HEK293 (cell line): Measurements from ENCODE around the gene ABTB2.

ENCODE experiments used
- CTCF ChIP-seq: fragments of 450-650 bp; formaldehyde crosslinking; IDR thresholded peaks from 2 replicates; pipeline ENCODE4 v1.5.1; 2016; ENCODE audit warnings: missing biosample characterization, missing genetic modification characterization
- ELK4 ChIP-seq: IDR thresholded peaks from 2 replicates; pipeline ENCODE4 v1.6.1; 2011; ENCODE audit warnings: mild to moderate bottlenecking, low read depth, low read length, borderline replicate concordance
- KLF10 ChIP-seq: fragments of 450-650 bp; IDR thresholded peaks from 2 replicates; pipeline ENCODE4 v1.5.1; 2018; ENCODE audit warnings: missing biosample characterization, mild to moderate bottlenecking, missing genetic modification characterization
- MYNN ChIP-seq: fragments of 450-650 bp; formaldehyde crosslinking; IDR thresholded peaks from 2 replicates; pipeline ENCODE4 v1.5.1; 2016; ENCODE audit warnings: missing biosample characterization, missing genetic modification characterization, borderline replicate concordance
- MZF1 ChIP-seq: fragments of 450-650 bp; formaldehyde crosslinking; IDR thresholded peaks from 2 replicates; pipeline ENCODE4 v1.5.1; 2017; ENCODE audit warnings: missing biosample characterization, missing genetic modification characterization, borderline replicate concordance
- PRDM4 ChIP-seq: fragments of 450-650 bp; formaldehyde crosslinking; IDR thresholded peaks from 2 replicates; pipeline ENCODE4 v1.5.1; 2017; ENCODE audit warnings: missing biosample characterization, missing genetic modification characterization
- RBAK ChIP-seq: fragments of 450-650 bp; formaldehyde crosslinking; IDR thresholded peaks from 2 replicates; pipeline ENCODE4 v1.5.1; 2016; ENCODE audit warnings: missing biosample characterization, missing genetic modification characterization
- YY1 ChIP-seq: fragments of 450-650 bp; formaldehyde crosslinking; IDR thresholded peaks from 2 replicates; pipeline ENCODE4 v1.5.1; 2018; ENCODE audit warnings: missing biosample characterization, missing genetic modification characterization
- ZNF175 ChIP-seq: fragments of 450-650 bp; formaldehyde crosslinking; IDR thresholded peaks from 2 replicates; pipeline ENCODE4 v1.5.1; 2016; ENCODE audit warnings: missing biosample characterization, missing genetic modification characterization
- ZNF24 ChIP-seq: fragments of 450-650 bp; formaldehyde crosslinking; IDR thresholded peaks from 2 replicates; pipeline ENCODE4 v1.5.1; 2016; ENCODE audit warnings: missing biosample characterization, missing genetic modification characterization
- ZNF768 ChIP-seq: fragments of 450-650 bp; formaldehyde crosslinking; IDR thresholded peaks from 2 replicates; pipeline ENCODE4 v1.5.1; 2018; ENCODE audit warnings: missing biosample characterization, mild to moderate bottlenecking, missing genetic modification characterization
- TF ChIP-seq, protein P1 (sequence below): sonication (generic); formaldehyde crosslinking; IDR thresholded peaks from 2 replicates; pipeline ENCODE4 v1.8.1; 2022; ENCODE audit warnings: mild to moderate bottlenecking, moderate library complexity, missing genetic modification reagents
- TF ChIP-seq, protein P2 (sequence below): fragments of 450-650 bp; formaldehyde crosslinking; IDR thresholded peaks from 2 replicates; pipeline ENCODE4 v1.5.1; 2016; ENCODE audit warnings: missing biosample characterization, missing genetic modification characterization

- TF ChIP-seq CTCF (tag by site-specific recombination) = peak; percentile 96
- no peak for TF ChIP-seq KLF10 (tag by site-specific recombination)
- TF ChIP-seq MZF1 (tag by site-specific recombination) = no peak
- TF ChIP-seq YY1 (tag by site-specific recombination) = no peak
- TF ChIP-seq, protein P1, sequence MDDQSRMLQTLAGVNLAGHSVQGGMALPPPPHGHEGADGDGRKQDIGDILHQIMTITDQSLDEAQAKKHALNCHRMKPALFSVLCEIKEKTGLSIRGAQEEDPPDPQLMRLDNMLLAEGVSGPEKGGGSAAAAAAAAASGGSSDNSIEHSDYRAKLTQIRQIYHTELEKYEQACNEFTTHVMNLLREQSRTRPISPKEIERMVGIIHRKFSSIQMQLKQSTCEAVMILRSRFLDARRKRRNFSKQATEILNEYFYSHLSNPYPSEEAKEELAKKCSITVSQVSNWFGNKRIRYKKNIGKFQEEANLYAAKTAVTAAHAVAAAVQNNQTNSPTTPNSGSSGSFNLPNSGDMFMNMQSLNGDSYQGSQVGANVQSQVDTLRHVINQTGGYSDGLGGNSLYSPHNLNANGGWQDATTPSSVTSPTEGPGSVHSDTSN (CRISPR knock-in tag) = no peak
- peak; percentile 74 for TF ChIP-seq PRDM4 (tag by site-specific recombination)
- TF ChIP-seq ELK4 = no peak
- TF ChIP-seq, protein P2, sequence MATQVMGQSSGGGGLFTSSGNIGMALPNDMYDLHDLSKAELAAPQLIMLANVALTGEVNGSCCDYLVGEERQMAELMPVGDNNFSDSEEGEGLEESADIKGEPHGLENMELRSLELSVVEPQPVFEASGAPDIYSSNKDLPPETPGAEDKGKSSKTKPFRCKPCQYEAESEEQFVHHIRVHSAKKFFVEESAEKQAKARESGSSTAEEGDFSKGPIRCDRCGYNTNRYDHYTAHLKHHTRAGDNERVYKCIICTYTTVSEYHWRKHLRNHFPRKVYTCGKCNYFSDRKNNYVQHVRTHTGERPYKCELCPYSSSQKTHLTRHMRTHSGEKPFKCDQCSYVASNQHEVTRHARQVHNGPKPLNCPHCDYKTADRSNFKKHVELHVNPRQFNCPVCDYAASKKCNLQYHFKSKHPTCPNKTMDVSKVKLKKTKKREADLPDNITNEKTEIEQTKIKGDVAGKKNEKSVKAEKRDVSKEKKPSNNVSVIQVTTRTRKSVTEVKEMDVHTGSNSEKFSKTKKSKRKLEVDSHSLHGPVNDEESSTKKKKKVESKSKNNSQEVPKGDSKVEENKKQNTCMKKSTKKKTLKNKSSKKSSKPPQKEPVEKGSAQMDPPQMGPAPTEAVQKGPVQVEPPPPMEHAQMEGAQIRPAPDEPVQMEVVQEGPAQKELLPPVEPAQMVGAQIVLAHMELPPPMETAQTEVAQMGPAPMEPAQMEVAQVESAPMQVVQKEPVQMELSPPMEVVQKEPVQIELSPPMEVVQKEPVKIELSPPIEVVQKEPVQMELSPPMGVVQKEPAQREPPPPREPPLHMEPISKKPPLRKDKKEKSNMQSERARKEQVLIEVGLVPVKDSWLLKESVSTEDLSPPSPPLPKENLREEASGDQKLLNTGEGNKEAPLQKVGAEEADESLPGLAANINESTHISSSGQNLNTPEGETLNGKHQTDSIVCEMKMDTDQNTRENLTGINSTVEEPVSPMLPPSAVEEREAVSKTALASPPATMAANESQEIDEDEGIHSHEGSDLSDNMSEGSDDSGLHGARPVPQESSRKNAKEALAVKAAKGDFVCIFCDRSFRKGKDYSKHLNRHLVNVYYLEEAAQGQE = no peak
- no peak for TF ChIP-seq ZNF768 (tag by site-specific recombination)
- TF ChIP-seq ZNF175 (tag by site-specific recombination) = no peak
- no peak for TF ChIP-seq ZNF24
- TF ChIP-seq MYNN (tag by site-specific recombination) = no peak
- TF ChIP-seq RBAK = no peak
These were observed 183.3 kb downstream of the ABTB2 start for GRCh38 chr11:34174412-34175041.
